ENCODE data around the gene INSYN2B.

GRCh38 chr5:169970339-169970738 is 10.0 kb downstream of the INSYN2B start:
- TF ChIP-seq POLR2A (IDR thresholded peaks at IDR 0.05) = no peak
- TF ChIP-seq CTCF (IDR thresholded peaks at IDR 0.05 in 8 of 11, conservative IDR thresholded peaks at IDR 0.05 in 3 of 11) = no peak

Measured in spleen (tissue), 7 donors.